Eye (tissue), 1 donor: ENCODE measurements around the gene SCAMP5.
A peak's percentile ranks its signal among the peaks of the same experiment; 100 is the strongest.

Source experiments
- DNase-seq: peaks from one replicate; pipeline ENCODE4 v3.0.0-alpha.2; 2015

Gene SCAMP5

GRCh38 chr15:75050283-75050682, 54.9 kb downstream of the SCAMP5 start:
- no peak for DNase-seq

GRCh38 chr15:75051191-75051608, 55.8 kb downstream of the SCAMP5 start:
- DNase-seq, result peak; percentile 60

GRCh38 chr15:75051711-75052110, 56.3 kb downstream of the SCAMP5 start:
- DNase-seq, result no peak

GRCh38 chr15:75052972-75053747, 57.8 kb downstream of the SCAMP5 start:
- no peak for DNase-seq

GRCh38 chr15:75053748-75054125, 58.4 kb downstream of the SCAMP5 start:
- no peak for DNase-seq

GRCh38 chr15:75054172-75054897, 59.0 kb downstream of the SCAMP5 start:
- DNase-seq, result no peak

- DNase-seq, result no peak
These were observed 60.7 kb downstream of the SCAMP5 start for GRCh38 chr15:75056036-75056435.

- peak; percentile 22 for DNase-seq
These were observed 63.0 kb downstream of the SCAMP5 start for GRCh38 chr15:75058127-75058905.

- no peak for DNase-seq
These were observed 64.2 kb downstream of the SCAMP5 start for GRCh38 chr15:75059607-75060006.

- no peak for DNase-seq
These were observed 65.9 kb downstream of the SCAMP5 start for GRCh38 chr15:75061272-75061671.

GRCh38 chr15:75062706-75063105, 67.3 kb downstream of the SCAMP5 start:
- no peak for DNase-seq

GRCh38 chr15:75063338-75063737, 68.0 kb downstream of the SCAMP5 start:
- DNase-seq, result no peak

- no peak for DNase-seq
These were observed 68.5 kb downstream of the SCAMP5 start for GRCh38 chr15:75063889-75064288.

- DNase-seq, result no peak
These were observed 69.5 kb downstream of the SCAMP5 start for GRCh38 chr15:75064846-75065245.

GRCh38 chr15:75065467-75065850, 70.1 kb downstream of the SCAMP5 start:
- DNase-seq, result peak; percentile 17

GRCh38 chr15:75065851-75066509, 70.6 kb downstream of the SCAMP5 start:
- no peak for DNase-seq

- DNase-seq, result no peak
These were observed 71.9 kb downstream of the SCAMP5 start for GRCh38 chr15:75067123-75067830.

GRCh38 chr15:75068748-75069147, 73.4 kb downstream of the SCAMP5 start:
- DNase-seq, result no peak

- no peak for DNase-seq
These were observed 74.0 kb downstream of the SCAMP5 start for GRCh38 chr15:75069301-75069925.

- no peak for DNase-seq
These were observed 75.3 kb downstream of the SCAMP5 start for GRCh38 chr15:75070674-75071073.
